GM12878 (cell line): Measurements from ENCODE around the gene MAML3. TPM values are rescaled to one million over a fixed set of nuclear protein-coding genes. Genes with fewer than 3 reads are reported as not detected.

ENCODE experiments used
- ATAC-seq: fragments of 200-7000 bp; cut with Tn5 transposase; 3 replicates; pipeline ENCODE4 v1.9.1; 2020; ENCODE audit warnings: mild to moderate bottlenecking, moderate library complexity
- BruUV-seq: library from RNA; stranded (reverse); fragments of 400-500 nt; replicated peaks from 2 replicates; lab custom pipeline; 2021; lab: Mats Ljungman, UMichigan
- CTCF ChIA-PET: fragments of 300-600 bp; sonication (Branson Sonifier 250); formaldehyde crosslinking; extraction: SDS; loops from one replicate; lab custom pipeline; 2021; ENCODE audit warnings: inconsistent platforms; lab: Yijun Ruan, JAX
- POLR2A ChIA-PET: fragments of 350-600 bp; formaldehyde crosslinking; extraction: SDS; loops from one replicate; lab custom pipeline; 2021; ENCODE audit warnings: inconsistent platforms; lab: Charles Lee
- RAD21 ChIA-PET: fragments of 300-600 bp; sonication (Branson Sonifier 250); formaldehyde crosslinking; loops from one replicate; lab custom pipeline; 2023; ENCODE audit warnings: antibody characterized with exemption; ENCODE audit not compliant: unreplicated experiment; lab: Charles Lee
- SMC1A ChIA-PET: fragments of 300-600 bp; sonication (Branson Sonifier 250); formaldehyde crosslinking; loops from one replicate; lab custom pipeline; 2023; ENCODE audit not compliant: unreplicated experiment, uncharacterized antibody; lab: Charles Lee
- DNase-seq: peaks from one replicate; pipeline ENCODE4 v3.0.0-alpha.2; 2011; ENCODE audit warnings: low read depth, low spot score
- FAIRE-seq: peaks from 3 replicates; lab custom pipeline; 2011; peaks lifted over from hg19 to GRCh38; lab: Jason Lieb, UNC
- H2AFZ ChIP-seq: 2 replicates; pipeline ENCODE4 v1.6.0; 2011; ENCODE audit warnings: low read depth, low read length, control low read depth; ENCODE audit not compliant: control insufficient read depth
- H3K27ac ChIP-seq: 2 replicates; pipeline ENCODE4 v1.5.1; 2011; ENCODE audit warnings: control low read depth; ENCODE audit not compliant: control insufficient read depth, insufficient read depth
- H3K27me3 ChIP-seq, 2 experiments: replicated peaks in 1 of 2; 2 replicates each; pipeline versions ENCODE4 v1.6.0 to v1.6.1; 2011; ENCODE audit warnings: low read length in 1 of 2; ENCODE audit not compliant: control insufficient read depth in 2 of 2, insufficient read depth in 2 of 2
- H3K36me3 ChIP-seq, 2 experiments: 2 replicates each; pipeline ENCODE4 v1.5.1; 2011; ENCODE audit warnings: low read length in 1 of 2; ENCODE audit not compliant: control insufficient read depth in 2 of 2, insufficient read depth in 2 of 2
- H3K4me1 ChIP-seq: 2 replicates; pipeline ENCODE4 v1.6.1; 2011; ENCODE audit warnings: mild to moderate bottlenecking, low read length, moderate library complexity, mixed read lengths; ENCODE audit not compliant: control insufficient read depth, insufficient read depth
- H3K4me2 ChIP-seq: 2 replicates; pipeline ENCODE4 v1.6.0; 2011; ENCODE audit warnings: control low read depth; ENCODE audit not compliant: control insufficient read depth, insufficient read depth
- H3K4me3 ChIP-seq: fragments of 200-600 bp; sonication (generic); 2 replicates; pipeline ENCODE4 v1.5.1; 2016
- H3K79me2 ChIP-seq: 2 replicates; pipeline ENCODE4 v1.6.0; 2011; ENCODE audit warnings: low read length; ENCODE audit not compliant: control insufficient read depth, insufficient read depth
- H3K9ac ChIP-seq: 2 replicates; pipeline ENCODE4 v1.8.0; 2011; ENCODE audit warnings: low read length, control low read depth, mixed read lengths; ENCODE audit not compliant: control insufficient read depth, insufficient read depth
- H3K9me3 ChIP-seq: replicated peaks from 3 replicates; pipeline ENCODE4 v1.5.1; 2011; ENCODE audit warnings: mild to moderate bottlenecking, low read length; ENCODE audit not compliant: control insufficient read depth, insufficient read depth
- H4K20me1 ChIP-seq: 2 replicates; pipeline ENCODE4 v1.6.0; 2011; ENCODE audit not compliant: control insufficient read depth, insufficient read depth
- BCL11A ChIP-seq: IDR thresholded peaks from 2 replicates; pipeline ENCODE4 v1.6.1; 2011; ENCODE audit warnings: low read depth, low read length
- BCL3 ChIP-seq: IDR thresholded peaks from 2 replicates; pipeline ENCODE4 v1.6.1; 2011; ENCODE audit warnings: borderline replicate concordance, low read depth, mild to moderate bottlenecking, moderate library complexity, low read length; ENCODE audit not compliant: insufficient read depth, poor library complexity, severe bottlenecking
- CEBPZ ChIP-seq: fragments of 150-350 bp; IDR thresholded peaks from 2 replicates; pipeline ENCODE4 v1.6.1; 2016; ENCODE audit warnings: low read depth, low read length
- CHD1 ChIP-seq: IDR thresholded peaks from 2 replicates; pipeline ENCODE4 v1.6.1; 2012; ENCODE audit warnings: low read depth, low read length, improper control_type of control experiment
- EED ChIP-seq: sonication (generic); IDR thresholded peaks from 2 replicates; pipeline ENCODE4 v1.6.1; 2016; ENCODE audit warnings: antibody characterized with exemption, low read depth
- HDAC6 ChIP-seq: fragments of 200-600 bp; sonication (generic); IDR thresholded peaks from one replicate; pipeline ENCODE4 v1.8.0; 2017; ENCODE audit warnings: antibody characterized with exemption; ENCODE audit not compliant: unreplicated experiment
- MYB ChIP-seq: fragments of 150-350 bp; IDR thresholded peaks from 2 replicates; pipeline ENCODE4 v1.6.1; 2014; ENCODE audit warnings: mild to moderate bottlenecking, low read depth, low read length, borderline replicate concordance
- MYC ChIP-seq: IDR thresholded peaks from 2 replicates; pipeline ENCODE4 v1.6.1; 2011; ENCODE audit warnings: mild to moderate bottlenecking, low read length, moderate library complexity, inconsistent platforms; ENCODE audit not compliant: insufficient read depth, insufficient replicate concordance, insufficient read length, severe bottlenecking
- TCF3 ChIP-seq: IDR thresholded peaks from 2 replicates; pipeline ENCODE4 v1.6.1; 2012; ENCODE audit warnings: low read depth, mild to moderate bottlenecking, low read length, borderline replicate concordance; ENCODE audit not compliant: insufficient read depth
- ZBTB40 ChIP-seq: fragments of 450-650 bp; IDR thresholded peaks from 2 replicates; pipeline ENCODE4 v1.6.1; 2016; ENCODE audit warnings: mild to moderate bottlenecking, moderate library complexity, borderline replicate concordance
- WGBS: methylation state at CpG from one replicate; pipeline ENCODE4 v1.1.6; 2016; ENCODE audit warnings: low lambda C conversion rate; ENCODE audit not compliant: insufficient replicate concordance, insufficient coverage; ENCODE audit errors: missing lambda C conversion rate; 5-methylcytosine and 5-hydroxymethylcytosine counted together
- in situ Hi-C: fragments of 300-500 bp; cut with MboI; formaldehyde crosslinking; loops from 9 replicates; pipeline ENCODE4 v1.14.3; 2018; ENCODE audit warnings: mixed read lengths
- intact Hi-C: fragments of 100-400 bp; cut with micrococcal nuclease; formaldehyde crosslinking; loops from one replicate; pipeline ENCODE4 v1.14.2; 2022; ENCODE audit not compliant: unreplicated experiment
- polyA plus RNA-seq, 11 experiments: library from polyadenylated mRNA; depleted of rRNA in 4 of 11; unstranded in 6 of 11; stranded (reverse) in 5 of 11; fragments of >200 nt; fragmentation: Nextera tagmentation in 4 of 11; fragmentation: Illumina TruSeq in 1 of 11; extraction: Ambion mirVana in 4 of 11; extraction: Trizol in 1 of 11; gene quantifications; 1 replicate in 1 of 11; 2 replicates in 10 of 11; pipeline versions ENCODE4 v1.2.1 to v1.2.3, GENCODE V29; 2011 to 2016; ENCODE audit warnings: inconsistent platforms in 2 of 11, missing spikeins in 2 of 11, low read depth in 1 of 11
- total RNA-seq, 4 experiments: library from RNA; depleted of rRNA in 3 of 4; stranded (reverse); fragments of >200 nt in 3 of 4; fragmentation: Illumina TruSeq in 1 of 4; extraction: Trizol in 1 of 4; gene quantifications; 2 replicates each; pipeline versions ENCODE4 v1.2.1 to v1.2.3, GENCODE V29; 2013 to 2021
- TF ChIP-seq, protein P1 (sequence below): IDR thresholded peaks from 2 replicates; pipeline ENCODE4 v1.6.1; 2012; ENCODE audit warnings: mild to moderate bottlenecking, low read depth, low read length

MAML3 gene
- total and polyA plus RNA-seq, 10 of the 15 experiments (the other 5 are each of a cell fraction or from before 2014, with no cell fraction given), result under 0.01 to 0.53 (median 0.06) TPM; not detected in 2

GRCh38 chr4:139802931-139803330 is 351.1 kb downstream of the MAML3 start:
- no peaks in the 10 kb centered on the region for H3K79me2 ChIP-seq
- H3K9me3 ChIP-seq, result no peaks in the 10 kb centered on the region
- H3K4me1 ChIP-seq, result no peaks in the 10 kb centered on the region
- no peak overlapping the region for H3K4me2 ChIP-seq
- H3K4me3 ChIP-seq, result no peak overlapping the region
- H4K20me1 ChIP-seq, result no peaks in the 10 kb centered on the region
- no peak for DNase-seq
- H3K36me3 ChIP-seq, result no peaks in the 10 kb centered on the region
- in situ Hi-C loops, result no loop called here
- H3K27me3 ChIP-seq, result peaks cover 0 to 2% of the 10 kb centered on the region in 2 experiments; a peak in 3 of 4 replicates
- no peak for ATAC-seq
- ChIA-PET CTCF (no interaction called here), SMC1A (no interaction called here), RAD21 (no interaction called here), POLR2A (no interaction called here)
- intact Hi-C loops, result no loop called here
- FAIRE-seq, result no peak
- no peak overlapping the region for H2AFZ ChIP-seq
- 0% methylated on average over 2 of the region's 2 CpGs for WGBS
- BruUV-seq, result no TSS peak
- no peak overlapping the region for H3K27ac ChIP-seq
- H3K9ac ChIP-seq, result no peak overlapping the region
- no peak for TF ChIP-seq EED
- TF ChIP-seq, protein P1, sequence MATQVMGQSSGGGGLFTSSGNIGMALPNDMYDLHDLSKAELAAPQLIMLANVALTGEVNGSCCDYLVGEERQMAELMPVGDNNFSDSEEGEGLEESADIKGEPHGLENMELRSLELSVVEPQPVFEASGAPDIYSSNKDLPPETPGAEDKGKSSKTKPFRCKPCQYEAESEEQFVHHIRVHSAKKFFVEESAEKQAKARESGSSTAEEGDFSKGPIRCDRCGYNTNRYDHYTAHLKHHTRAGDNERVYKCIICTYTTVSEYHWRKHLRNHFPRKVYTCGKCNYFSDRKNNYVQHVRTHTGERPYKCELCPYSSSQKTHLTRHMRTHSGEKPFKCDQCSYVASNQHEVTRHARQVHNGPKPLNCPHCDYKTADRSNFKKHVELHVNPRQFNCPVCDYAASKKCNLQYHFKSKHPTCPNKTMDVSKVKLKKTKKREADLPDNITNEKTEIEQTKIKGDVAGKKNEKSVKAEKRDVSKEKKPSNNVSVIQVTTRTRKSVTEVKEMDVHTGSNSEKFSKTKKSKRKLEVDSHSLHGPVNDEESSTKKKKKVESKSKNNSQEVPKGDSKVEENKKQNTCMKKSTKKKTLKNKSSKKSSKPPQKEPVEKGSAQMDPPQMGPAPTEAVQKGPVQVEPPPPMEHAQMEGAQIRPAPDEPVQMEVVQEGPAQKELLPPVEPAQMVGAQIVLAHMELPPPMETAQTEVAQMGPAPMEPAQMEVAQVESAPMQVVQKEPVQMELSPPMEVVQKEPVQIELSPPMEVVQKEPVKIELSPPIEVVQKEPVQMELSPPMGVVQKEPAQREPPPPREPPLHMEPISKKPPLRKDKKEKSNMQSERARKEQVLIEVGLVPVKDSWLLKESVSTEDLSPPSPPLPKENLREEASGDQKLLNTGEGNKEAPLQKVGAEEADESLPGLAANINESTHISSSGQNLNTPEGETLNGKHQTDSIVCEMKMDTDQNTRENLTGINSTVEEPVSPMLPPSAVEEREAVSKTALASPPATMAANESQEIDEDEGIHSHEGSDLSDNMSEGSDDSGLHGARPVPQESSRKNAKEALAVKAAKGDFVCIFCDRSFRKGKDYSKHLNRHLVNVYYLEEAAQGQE, result no peak
- no peak for TF ChIP-seq MYB
- no peak for TF ChIP-seq HDAC6
- TF ChIP-seq CHD1, result no peak
- no peak for TF ChIP-seq BCL11A
- TF ChIP-seq ZBTB40, result no peak
- no peak for TF ChIP-seq TCF3
- TF ChIP-seq BCL3, result no peak
- no peak for TF ChIP-seq MYC
- no peak for TF ChIP-seq CEBPZ
